Activated CD8-positive, alpha-beta memory T cell treated with anti-CD3 and anti-CD28 coated beads, Interleukin-2, amount 50 U/mL, for 1 hour (primary cell): ENCODE data around the gene NT5DC1.

ENCODE experiments used
- DNase-seq: peaks from one replicate; pipeline ENCODE4 v3.0.0-alpha.2; 2020; ENCODE audit errors: extremely low read depth

Gene NT5DC1

GRCh38 chr6:116136933-116137340 lies 36.3 kb downstream of the NT5DC1 start:
- no peak for DNase-seq

- DNase-seq, result no peak
These were observed 39.3 kb downstream of the NT5DC1 start for GRCh38 chr6:116139917-116140316.

- no peak for DNase-seq
These were observed 44.0 kb downstream of the NT5DC1 start for GRCh38 chr6:116144605-116145004.

- DNase-seq, result no peak
These were observed 45.4 kb downstream of the NT5DC1 start for GRCh38 chr6:116145803-116146675.

GRCh38 chr6:116152620-116153019 lies 52.0 kb downstream of the NT5DC1 start:
- no peak for DNase-seq

GRCh38 chr6:116154887-116155286 lies 54.2 kb downstream of the NT5DC1 start:
- no peak for DNase-seq

GRCh38 chr6:116156405-116157326 lies 56.0 kb downstream of the NT5DC1 start:
- DNase-seq, result no peak

- no peak for DNase-seq
These were observed 56.7 kb downstream of the NT5DC1 start for GRCh38 chr6:116157391-116157790.

GRCh38 chr6:116158641-116159040 lies 58.0 kb downstream of the NT5DC1 start:
- no peak for DNase-seq

GRCh38 chr6:116159782-116160524 lies 59.3 kb downstream of the NT5DC1 start:
- DNase-seq, result no peak

GRCh38 chr6:116165596-116165995 lies 64.9 kb downstream of the NT5DC1 start:
- no peak for DNase-seq

- DNase-seq, result no peak
These were observed 65.7 kb downstream of the NT5DC1 start for GRCh38 chr6:116166369-116166768.

GRCh38 chr6:116168148-116168547 lies 67.5 kb downstream of the NT5DC1 start:
- no peak for DNase-seq

- DNase-seq, result no peak
These were observed 69.2 kb downstream of the NT5DC1 start for GRCh38 chr6:116169880-116170279.

GRCh38 chr6:116170358-116171057 lies 69.9 kb downstream of the NT5DC1 start:
- no peak for DNase-seq

GRCh38 chr6:116173928-116174327 lies 73.3 kb downstream of the NT5DC1 start:
- no peak for DNase-seq

- no peak for DNase-seq
These were observed 74.7 kb downstream of the NT5DC1 start for GRCh38 chr6:116175344-116175743.

GRCh38 chr6:116176596-116176995 lies 75.9 kb downstream of the NT5DC1 start:
- DNase-seq, result no peak

- DNase-seq, result no peak
These were observed 79.7 kb downstream of the NT5DC1 start for GRCh38 chr6:116180375-116180774.

GRCh38 chr6:116189472-116189871 lies 88.8 kb downstream of the NT5DC1 start:
- no peak for DNase-seq

- DNase-seq, result no peak
These were observed 89.9 kb downstream of the NT5DC1 start for GRCh38 chr6:116190550-116190949.
